ENCODE data around the gene ZFYVE26.

- TF ChIP-seq, protein P1, sequence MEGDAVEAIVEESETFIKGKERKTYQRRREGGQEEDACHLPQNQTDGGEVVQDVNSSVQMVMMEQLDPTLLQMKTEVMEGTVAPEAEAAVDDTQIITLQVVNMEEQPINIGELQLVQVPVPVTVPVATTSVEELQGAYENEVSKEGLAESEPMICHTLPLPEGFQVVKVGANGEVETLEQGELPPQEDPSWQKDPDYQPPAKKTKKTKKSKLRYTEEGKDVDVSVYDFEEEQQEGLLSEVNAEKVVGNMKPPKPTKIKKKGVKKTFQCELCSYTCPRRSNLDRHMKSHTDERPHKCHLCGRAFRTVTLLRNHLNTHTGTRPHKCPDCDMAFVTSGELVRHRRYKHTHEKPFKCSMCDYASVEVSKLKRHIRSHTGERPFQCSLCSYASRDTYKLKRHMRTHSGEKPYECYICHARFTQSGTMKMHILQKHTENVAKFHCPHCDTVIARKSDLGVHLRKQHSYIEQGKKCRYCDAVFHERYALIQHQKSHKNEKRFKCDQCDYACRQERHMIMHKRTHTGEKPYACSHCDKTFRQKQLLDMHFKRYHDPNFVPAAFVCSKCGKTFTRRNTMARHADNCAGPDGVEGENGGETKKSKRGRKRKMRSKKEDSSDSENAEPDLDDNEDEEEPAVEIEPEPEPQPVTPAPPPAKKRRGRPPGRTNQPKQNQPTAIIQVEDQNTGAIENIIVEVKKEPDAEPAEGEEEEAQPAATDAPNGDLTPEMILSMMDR (tag by site-specific recombination; IDR thresholded peaks at IDR 0.05), result no peak
- TF ChIP-seq ZNF274 (IDR thresholded peaks at IDR 0.05; ENCODE audit: low read length), result no peak
- no peak for TF ChIP-seq ZNF274 (tag by site-specific recombination; IDR thresholded peaks at IDR 0.05; ENCODE audit: borderline replicate concordance)
- no peak for TF ChIP-seq SP2 (tag by site-specific recombination; IDR thresholded peaks at IDR 0.05)
Observed at GRCh38 chr14:67765192-67765834, 51.1 kb downstream of the ZFYVE26 start.
